Nephron progenitor cell (in vitro differentiated cells): ENCODE data around the gene ANKRD11.
"Not testable (repeated sequence)": the region's sequence is repeated elsewhere in the genome, so short reads cannot be mapped to it uniquely, and the experiment has no call there.

ENCODE experiments used
- DNase-seq: peaks from one replicate; pipeline ENCODE4 v3.0.0; 2021
- H3K27ac Mint-ChIP-seq: 2 replicates; pipeline ENCODE4 v1.8.0; 2021; ENCODE audit warnings: mild to moderate bottlenecking, moderate library complexity, mixed read lengths
- H3K27me3 Mint-ChIP-seq: 2 replicates; pipeline ENCODE4 v1.8.0; 2021; ENCODE audit warnings: mild to moderate bottlenecking, low read depth, mixed read lengths; ENCODE audit not compliant: poor library complexity
- H3K36me3 Mint-ChIP-seq: 2 replicates; pipeline ENCODE4 v1.8.0; 2021; ENCODE audit warnings: low read depth, mixed read lengths
- H3K4me1 Mint-ChIP-seq: 2 replicates; pipeline ENCODE4 v1.8.0; 2021; ENCODE audit warnings: mixed read lengths
- H3K4me3 Mint-ChIP-seq: 2 replicates; pipeline ENCODE4 v1.8.0; 2021; ENCODE audit warnings: mild to moderate bottlenecking, moderate library complexity, mixed read lengths
- H3K9me3 Mint-ChIP-seq: 2 replicates; pipeline ENCODE4 v1.8.0; 2021; ENCODE audit warnings: mild to moderate bottlenecking, moderate library complexity, mixed read lengths
- TF ChIP-seq, protein P1 (sequence below): fragments of 200-600 bp; sonication (generic); IDR thresholded peaks from 2 replicates; pipeline ENCODE4 v1.5.0; 2021; ENCODE audit warnings: antibody characterized with exemption

Gene ANKRD11

GRCh38 chr16:89246383-89246902 lies 243.9 kb downstream of the ANKRD11 start:
- H3K27ac Mint-ChIP-seq = no peak overlapping the region
- DNase-seq = no peak
- peaks cover 9% of the 10 kb centered on the region for H3K36me3 Mint-ChIP-seq
- peaks cover 31% of the 10 kb centered on the region for H3K9me3 Mint-ChIP-seq
- TF ChIP-seq, protein P1, sequence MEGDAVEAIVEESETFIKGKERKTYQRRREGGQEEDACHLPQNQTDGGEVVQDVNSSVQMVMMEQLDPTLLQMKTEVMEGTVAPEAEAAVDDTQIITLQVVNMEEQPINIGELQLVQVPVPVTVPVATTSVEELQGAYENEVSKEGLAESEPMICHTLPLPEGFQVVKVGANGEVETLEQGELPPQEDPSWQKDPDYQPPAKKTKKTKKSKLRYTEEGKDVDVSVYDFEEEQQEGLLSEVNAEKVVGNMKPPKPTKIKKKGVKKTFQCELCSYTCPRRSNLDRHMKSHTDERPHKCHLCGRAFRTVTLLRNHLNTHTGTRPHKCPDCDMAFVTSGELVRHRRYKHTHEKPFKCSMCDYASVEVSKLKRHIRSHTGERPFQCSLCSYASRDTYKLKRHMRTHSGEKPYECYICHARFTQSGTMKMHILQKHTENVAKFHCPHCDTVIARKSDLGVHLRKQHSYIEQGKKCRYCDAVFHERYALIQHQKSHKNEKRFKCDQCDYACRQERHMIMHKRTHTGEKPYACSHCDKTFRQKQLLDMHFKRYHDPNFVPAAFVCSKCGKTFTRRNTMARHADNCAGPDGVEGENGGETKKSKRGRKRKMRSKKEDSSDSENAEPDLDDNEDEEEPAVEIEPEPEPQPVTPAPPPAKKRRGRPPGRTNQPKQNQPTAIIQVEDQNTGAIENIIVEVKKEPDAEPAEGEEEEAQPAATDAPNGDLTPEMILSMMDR = no peak
- peak overlapping the region; percentile 77 for H3K4me3 Mint-ChIP-seq
- H3K4me1 Mint-ChIP-seq = peaks cover 10% of the 10 kb centered on the region
- H3K27me3 Mint-ChIP-seq = peaks cover 46% of the 10 kb centered on the region

DNA sequence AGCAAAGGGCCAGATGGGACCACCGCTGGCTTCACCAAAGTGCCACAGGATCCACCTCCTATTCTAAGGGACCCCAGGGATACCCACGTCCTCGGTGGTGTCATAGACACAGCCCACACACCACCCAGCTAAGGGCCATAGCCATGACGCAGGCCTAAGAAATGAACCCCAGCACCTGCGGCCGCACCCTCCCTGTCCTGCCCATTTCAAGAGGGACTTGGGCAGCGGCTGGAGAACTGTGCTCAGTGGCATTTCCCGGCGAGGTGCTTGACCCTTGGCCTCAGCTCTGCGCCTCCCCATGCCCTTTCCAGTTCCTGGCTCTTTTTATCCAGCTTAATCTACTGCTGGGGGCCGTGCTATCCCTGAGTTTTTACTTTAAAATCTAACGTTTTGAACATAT lies 245.6 kb downstream of the ANKRD11 start:
- TF ChIP-seq, protein P1 = no peak
- H3K4me3 Mint-ChIP-seq = no peak overlapping the region
- peaks cover 5% of the 10 kb centered on the region for H3K36me3 Mint-ChIP-seq
- DNase-seq = no peak
- no peak overlapping the region for H3K27ac Mint-ChIP-seq
- H3K4me1 Mint-ChIP-seq = peaks cover 14% of the 10 kb centered on the region
- peaks cover 19% of the 10 kb centered on the region for H3K9me3 Mint-ChIP-seq
- H3K27me3 Mint-ChIP-seq = peaks cover 37% of the 10 kb centered on the region

DNA sequence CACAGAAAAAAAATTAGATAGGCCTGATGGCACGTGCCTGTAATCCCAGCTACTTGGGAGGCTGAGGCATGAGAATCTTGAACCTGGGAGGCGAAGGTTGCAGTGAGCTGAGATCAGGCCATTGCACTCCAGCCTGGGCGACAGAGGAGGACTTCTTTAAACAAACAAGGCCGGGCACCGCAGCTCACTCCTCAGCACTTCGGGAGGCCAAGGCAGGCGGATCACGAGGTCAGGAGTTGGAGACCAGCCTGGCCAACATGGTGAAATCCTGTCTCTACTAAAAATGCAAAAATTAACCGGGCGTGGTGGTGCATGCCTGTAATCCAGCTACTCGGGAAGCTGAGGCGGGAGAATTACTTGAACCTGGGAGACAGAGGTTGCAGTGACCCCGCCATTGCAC lies 246.1 kb downstream of the ANKRD11 start:
- H3K4me3 Mint-ChIP-seq, DNase-seq, H3K27ac Mint-ChIP-seq, H3K36me3 Mint-ChIP-seq: not testable (repeated sequence)
- Mint-ChIP-seq H3K27me3 (peaks cover 37% of the 10 kb centered on the region), H3K9me3 (peaks cover 16% of the 10 kb centered on the region), H3K4me1 (peaks cover 14% of the 10 kb centered on the region)

- Mint-ChIP-seq H3K27ac (no peak overlapping the region), H3K36me3 (peaks cover 6% of the 10 kb centered on the region), H3K4me3 (no peak overlapping the region), H3K9me3 (peaks cover 10% of the 10 kb centered on the region), H3K27me3 (peaks cover 34% of the 10 kb centered on the region), H3K4me1 (peaks cover 14% of the 10 kb centered on the region)
- TF ChIP-seq, protein P1 = no peak
- no peak for DNase-seq
Observed at GRCh38 chr16:89243664-89244063, 246.7 kb downstream of the ANKRD11 start.

GRCh38 chr16:89242795-89243200 lies 247.6 kb downstream of the ANKRD11 start:
- Mint-ChIP-seq H3K27ac (peak overlapping the region; percentile 64), H3K9me3 (peaks cover 5% of the 10 kb centered on the region), H3K4me3 (peak overlapping the region; percentile 36), H3K36me3 (peaks cover 8% of the 10 kb centered on the region), H3K4me1 (peaks cover 14% of the 10 kb centered on the region), H3K27me3 (peaks cover 27% of the 10 kb centered on the region)
- no peak for DNase-seq
- TF ChIP-seq, protein P1 = no peak

DNA sequence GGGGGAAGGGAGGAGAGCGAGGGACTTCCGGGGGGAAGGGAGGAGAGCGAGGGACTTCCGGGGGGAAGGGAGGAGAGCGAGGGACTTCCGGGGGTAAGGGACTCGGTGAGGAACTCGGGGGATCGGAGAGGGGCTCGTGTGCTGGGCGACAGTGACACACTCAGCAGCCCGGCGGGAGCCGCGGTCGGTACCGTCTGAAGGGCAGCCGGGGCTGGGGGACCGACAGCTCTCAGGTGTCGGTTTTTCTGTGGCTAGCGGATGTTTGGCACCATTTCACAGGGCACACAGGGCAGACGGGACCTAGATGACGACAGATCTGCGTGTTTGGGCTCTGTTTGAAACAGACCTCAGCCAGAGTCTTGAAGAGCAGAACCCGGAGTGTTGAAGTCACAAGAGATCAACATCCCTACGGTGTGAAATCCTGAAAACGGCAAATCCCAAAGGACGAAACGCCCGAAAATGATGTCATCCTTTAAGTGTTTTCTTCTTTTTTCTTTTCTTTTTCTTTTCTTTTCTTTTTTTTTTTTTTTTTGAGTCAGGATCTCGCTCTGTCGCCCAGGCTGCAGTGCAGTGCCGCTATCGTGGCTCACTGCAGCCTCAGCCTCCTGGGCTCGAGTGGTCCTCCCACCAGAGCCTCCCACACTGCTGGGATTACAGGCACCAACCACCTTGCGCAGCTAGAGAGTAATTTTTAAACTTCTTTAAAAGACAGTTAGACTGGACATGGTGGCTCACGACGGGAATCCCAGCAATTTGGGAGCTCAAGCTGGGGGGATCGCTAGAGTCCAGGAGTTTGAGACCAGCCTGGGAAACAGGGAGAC lies 249.0 kb downstream of the ANKRD11 start:
- peak overlapping the region; percentile 99 for H3K27ac Mint-ChIP-seq

More for the DNA sequence above, 249.0 kb downstream of the ANKRD11 start:
- peaks cover 11% of the 10 kb centered on the region for H3K4me1 Mint-ChIP-seq
- TF ChIP-seq, protein P1 = no peak
- H3K9me3 Mint-ChIP-seq = peaks cover 5% of the 10 kb centered on the region
- peaks cover 23% of the 10 kb centered on the region for H3K27me3 Mint-ChIP-seq
- H3K4me3 Mint-ChIP-seq = peak overlapping the region; percentile 98
- peak; percentile 76 for DNase-seq
- peaks cover 10% of the 10 kb centered on the region for H3K36me3 Mint-ChIP-seq
